NK-92 (cell line): ENCODE measurements around the gene BST2.
"Not testable (repeated sequence)": the region's sequence is repeated elsewhere in the genome, so short reads cannot be mapped to it uniquely, and the experiment has no call there.

Experiments used
- DNase-seq: peaks from one replicate; lab custom pipeline; 2025; ENCODE audit not compliant: unreplicated experiment; lab: John Stamatoyannopoulos, UW

The BST2 gene

DNA sequence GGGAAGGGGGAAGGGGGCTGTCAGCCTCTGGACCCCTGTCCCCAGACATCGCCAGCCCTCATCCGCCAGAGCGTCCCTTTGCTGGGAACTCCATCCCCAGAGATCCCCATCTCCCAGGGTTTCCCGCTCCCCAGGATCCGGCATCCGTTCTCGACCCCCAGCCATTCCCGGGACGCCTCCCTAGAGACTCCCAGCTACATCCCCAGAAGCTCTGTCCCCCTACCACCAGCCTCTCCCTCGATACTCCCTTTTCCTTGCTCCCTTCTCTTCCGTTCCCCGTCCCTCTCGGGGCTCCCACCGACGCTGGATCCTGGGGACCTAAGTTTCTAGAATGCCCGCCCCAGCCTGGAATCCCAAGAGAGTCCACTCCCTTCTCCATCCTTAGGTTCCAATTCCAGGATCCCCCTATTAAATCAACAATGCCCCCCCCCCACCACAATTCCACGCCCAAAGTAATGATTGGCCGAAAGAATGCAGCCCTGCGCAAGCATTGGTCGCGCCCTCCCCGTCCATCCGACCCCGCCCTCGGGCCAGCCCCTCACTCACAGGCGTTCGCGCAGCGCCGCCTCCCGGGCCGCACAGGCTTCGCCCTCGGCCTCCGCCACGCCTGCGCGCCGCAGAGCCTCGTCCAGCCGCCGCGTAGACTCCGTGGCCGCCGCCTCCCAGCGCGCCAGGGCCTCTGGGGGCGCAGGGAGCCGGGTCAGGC lies 14.6 kb downstream of the BST2 start:
- no peak for DNase-seq

DNA sequence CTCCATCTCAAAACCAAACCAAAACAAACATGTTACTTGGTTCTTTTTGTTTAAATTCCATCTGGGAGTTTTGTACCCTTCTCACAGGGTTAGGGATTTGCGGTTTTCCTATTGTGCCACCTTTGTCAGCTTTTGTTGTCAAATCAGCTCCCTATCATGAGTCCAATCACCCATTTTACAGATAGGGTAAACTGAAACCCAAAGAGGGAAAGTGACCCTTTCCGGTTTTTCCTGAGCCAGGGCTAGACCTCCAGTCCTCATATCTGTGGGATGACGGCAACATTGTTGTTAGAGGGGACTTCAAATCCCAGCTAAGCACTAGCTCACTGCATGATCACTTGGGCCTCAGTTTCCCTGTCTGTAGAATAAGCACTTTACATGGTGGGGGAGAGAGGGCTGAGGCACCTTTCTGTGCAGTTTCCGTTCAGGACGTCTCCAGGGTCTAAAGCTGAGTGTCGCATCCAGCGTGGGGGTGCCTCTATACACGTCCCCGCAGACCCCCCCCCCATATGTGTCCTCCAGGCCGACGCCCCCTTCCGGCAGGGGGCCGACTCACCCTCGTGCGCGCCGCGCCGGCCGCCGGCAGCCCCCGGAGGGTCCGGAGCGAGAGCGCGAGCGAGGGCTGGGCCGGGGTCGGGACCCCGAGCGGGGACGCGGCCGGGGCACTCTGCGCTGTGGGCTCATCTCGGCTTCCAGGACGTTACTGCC lies 15.3 kb downstream of the BST2 start:
- DNase-seq = no peak

DNA sequence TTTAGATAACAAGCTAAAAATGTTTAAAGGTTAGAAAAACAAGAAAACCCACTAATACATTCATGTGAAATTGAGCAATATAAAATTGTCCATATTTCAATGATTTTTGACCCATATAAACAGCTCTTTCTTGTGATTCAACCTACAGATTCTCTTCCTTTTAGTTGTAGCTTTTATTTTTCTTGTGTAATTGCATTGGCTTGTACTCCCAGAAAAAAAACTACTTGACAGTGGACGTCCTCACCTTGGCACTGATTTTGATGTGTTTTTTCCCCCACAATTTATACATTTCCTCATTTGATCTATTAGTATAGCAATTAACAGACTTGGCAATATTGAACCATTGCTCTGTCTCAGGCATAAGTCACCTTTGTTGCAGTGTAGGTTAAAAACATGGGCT lies 16.1 kb downstream of the BST2 start:
- no peak for DNase-seq

DNA sequence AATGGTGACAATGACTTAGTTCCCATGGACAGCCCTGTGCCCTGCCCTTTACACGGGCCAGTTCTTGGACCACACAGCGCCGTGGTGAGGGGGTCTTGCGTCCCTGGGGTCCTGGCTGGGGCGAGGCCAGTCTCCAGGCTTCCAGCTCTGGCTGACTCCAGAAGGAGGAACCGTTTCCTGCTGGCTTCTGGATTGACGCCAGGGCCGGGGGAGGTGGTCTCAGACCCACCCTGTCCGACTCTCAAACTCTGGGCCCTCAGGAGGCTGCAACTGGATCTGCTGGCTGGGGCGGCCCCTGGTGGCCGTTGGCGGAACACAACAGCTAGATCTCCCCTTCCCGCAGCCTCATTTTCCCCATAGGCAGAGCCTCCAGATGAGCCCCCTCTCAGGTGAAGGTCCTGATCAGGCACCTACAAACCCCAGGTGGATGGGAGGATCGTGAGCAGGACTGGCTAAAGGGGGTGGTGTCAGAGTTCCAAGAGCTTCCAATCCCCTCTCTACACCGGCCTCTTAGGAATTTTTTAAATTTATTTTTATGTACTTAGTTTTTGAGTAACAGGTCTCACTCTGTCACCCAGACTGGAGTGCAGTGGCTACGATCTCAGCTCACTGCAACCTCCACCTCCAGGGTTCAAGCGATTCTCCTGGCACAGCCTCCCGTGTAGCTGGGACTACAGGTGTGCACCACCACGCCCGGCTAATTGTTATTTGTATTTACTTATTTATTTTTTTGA lies 19.4 kb downstream of the BST2 start:
- no peak for DNase-seq

DNA sequence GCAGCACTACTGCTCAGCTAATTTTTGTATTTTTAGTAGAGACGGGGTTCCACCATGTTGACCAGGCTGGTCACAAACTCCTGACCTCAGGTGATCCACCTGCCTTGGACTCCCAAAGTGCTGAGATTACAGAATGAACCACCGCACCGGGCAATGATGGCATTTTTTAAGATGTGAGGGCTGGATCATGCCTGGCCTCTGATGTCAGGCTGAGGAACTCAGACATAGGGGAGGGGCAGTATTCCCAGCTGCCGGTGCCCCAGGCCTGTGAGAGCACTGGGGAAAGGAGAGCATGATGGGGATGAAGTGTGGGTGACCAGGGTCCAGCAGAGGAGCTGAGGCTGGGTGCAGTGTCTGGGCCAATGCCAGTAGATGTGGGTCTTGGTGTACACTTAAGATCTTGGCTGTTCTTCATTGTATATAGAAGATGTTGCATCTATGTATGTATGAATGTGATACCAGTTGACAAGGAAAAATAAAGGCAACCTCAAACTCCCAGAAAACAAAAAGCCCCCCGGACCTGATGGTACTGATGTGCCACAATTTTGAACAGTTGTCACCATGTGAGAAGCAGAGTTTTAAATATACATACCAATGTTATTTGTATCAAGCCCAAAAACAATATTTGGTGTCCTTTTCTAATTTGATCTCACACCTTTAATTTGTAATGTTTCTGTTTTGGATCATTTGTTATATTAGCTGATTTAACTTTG lies 24.8 kb downstream of the BST2 start:
- no peak for DNase-seq

DNA sequence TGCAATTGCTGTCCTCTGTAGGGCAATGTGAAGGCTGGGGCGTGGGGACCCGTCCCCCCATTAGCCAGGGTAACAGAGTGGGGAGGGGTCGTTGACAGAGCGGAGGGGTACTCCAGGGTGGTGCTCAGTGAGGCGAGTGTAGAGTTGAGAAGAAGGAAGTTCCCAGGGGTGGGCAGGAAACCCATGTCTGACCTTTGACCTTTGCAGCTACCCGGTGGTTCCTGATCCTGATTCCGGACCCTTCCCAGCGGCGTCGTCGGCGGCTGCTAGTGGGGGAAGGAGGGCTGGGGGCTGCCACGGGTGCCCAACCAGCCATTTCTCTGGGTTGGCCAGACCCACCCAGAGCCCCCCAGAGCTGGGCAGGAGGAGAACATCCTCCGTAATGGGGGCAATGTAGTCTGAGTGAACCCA lies 26.2 kb downstream of the BST2 start:
- no peak for DNase-seq

DNA sequence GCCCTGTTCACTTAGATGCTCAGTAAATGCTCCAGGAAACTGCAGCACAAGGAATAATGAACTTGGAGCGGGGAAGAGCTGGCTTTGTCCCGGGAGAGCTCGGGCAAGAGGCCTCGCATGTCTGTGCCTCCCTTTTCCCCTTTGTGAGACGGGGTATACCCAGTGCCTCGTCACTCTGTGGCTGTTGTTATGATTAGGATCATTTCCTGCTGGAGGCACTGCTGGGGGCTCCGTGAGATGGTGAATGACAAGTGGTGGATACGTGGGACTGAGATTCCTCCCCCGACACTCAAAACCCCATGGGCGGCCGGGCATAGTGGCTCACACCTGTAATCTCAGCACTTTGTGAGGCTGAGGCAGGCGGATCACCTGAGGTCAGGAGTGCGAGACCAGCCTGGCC lies 27.2 kb downstream of the BST2 start:
- no peak for DNase-seq

DNA sequence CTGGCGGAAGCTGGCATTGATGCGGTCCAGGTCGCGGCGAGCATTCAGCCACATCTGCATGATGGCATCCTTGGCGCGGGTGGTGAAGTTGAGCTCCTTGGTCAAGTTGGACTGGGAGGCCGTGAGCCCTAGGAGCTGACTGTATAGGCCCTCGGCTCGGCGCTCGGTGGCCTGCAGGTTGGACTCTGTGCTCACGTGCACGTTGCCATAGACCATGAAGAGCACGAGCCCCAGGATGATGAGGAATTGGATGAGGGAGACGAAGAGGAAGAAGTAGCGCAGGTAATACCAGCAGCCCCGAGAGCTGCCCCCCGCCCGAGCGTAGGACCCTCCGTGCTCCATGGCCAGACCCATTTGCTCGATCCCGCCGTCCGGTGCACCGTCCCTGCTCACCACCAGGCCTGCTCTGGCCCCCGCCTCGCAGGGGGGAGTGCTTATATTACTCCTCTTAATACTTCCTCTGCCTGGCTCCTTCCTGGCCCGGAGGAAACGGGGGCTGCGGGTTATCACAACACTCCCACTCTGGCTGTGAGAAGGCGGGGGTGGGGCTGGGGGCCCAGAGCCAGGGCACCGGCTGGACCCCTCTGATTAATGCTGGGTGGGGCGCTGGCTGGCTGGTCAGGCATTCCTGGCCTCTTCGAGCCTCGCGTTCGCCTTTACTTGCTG lies 28.4 kb downstream of the BST2 start, which contains the start of gene PLVAP:
Gene PLVAP (minus strand): TSS at position 408 of the 666 bp plus-strand sequence. CDS start 54 bp downstream, at position 354.
- DNase-seq = no peak

DNA sequence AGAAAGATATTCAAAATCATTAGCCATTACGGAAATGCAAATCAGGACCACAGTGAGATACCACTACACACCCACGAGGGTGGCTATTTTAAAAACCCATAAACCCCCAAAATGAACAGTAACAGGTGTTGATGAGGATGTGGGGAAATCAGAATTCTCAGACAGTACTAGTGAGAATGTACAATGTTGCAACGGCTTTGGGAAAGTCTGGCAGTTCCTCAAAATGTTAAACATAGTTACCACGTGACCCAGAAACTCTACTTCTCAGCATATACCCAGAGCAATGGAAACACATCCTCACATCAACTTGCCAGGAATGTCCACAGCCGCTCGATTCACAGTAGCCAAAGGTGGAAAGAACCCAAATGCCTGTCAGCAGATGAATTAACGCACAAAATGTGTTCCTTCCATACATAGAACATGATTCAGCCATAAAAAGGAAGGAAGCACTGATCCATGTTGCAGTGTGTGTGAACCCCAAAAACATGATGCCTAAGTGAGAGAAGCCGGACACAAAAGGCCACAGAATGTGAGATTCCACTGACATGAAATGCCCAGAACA lies 35.3 kb downstream of the BST2 start:
- DNase-seq = no peak

DNA sequence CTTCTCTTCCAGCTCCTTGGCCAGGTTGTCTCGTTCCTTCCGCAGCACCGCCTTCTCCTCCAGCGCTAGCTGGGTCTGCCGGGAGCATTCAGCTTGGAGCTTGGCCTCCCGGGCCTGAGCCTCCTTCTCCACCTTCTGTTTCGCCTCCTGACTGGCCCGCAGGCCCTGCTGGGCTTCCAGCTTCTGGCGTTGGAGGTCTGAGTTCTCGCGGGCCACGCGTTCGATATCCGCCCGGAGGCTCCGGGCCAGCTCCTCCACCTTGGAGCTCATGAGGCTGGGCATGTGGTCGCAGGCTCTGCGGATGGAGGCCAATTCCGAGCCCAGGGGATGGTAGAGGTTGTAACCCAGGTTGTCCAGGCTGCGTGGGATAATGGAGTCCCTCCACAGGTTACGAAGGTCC lies 40.1 kb downstream of the BST2 start:
- no peak for DNase-seq

DNA sequence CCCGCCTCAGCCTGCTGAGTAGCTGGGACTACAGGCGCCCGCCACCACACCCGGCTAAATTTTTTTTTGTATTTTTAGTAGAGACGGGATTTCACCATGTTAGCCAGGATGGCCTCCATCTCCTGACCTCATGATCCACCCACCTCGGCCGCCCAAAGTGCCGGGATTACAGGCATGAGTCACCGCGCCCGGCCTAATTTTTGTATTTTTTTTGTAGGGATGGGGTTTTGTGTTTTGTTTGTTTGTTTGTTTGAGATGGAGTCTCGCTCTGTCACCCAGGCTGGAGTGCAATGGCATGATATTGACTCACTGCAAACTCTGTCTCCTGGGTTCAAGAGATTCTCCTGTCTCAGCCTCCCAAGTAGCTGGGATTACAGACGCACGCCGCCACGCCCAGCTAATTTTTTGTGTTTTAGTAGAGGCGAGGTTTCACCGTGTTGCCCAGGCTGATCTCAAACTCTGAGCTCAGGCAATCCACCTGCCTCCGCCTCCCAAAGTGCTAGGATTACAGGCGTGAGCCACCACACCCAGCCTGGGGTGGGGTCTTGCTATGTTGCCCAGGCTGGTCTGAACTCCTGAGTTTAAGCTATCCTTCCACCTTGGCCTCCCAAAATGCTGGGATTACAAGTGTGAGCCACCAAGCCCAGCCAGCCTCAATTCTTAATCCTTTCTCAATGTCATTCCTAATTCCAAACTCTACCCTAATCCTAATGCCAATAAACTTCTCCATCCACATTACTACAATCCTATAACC lies 41.4 kb downstream of the BST2 start:
- DNase-seq = not testable (repeated sequence)

DNA sequence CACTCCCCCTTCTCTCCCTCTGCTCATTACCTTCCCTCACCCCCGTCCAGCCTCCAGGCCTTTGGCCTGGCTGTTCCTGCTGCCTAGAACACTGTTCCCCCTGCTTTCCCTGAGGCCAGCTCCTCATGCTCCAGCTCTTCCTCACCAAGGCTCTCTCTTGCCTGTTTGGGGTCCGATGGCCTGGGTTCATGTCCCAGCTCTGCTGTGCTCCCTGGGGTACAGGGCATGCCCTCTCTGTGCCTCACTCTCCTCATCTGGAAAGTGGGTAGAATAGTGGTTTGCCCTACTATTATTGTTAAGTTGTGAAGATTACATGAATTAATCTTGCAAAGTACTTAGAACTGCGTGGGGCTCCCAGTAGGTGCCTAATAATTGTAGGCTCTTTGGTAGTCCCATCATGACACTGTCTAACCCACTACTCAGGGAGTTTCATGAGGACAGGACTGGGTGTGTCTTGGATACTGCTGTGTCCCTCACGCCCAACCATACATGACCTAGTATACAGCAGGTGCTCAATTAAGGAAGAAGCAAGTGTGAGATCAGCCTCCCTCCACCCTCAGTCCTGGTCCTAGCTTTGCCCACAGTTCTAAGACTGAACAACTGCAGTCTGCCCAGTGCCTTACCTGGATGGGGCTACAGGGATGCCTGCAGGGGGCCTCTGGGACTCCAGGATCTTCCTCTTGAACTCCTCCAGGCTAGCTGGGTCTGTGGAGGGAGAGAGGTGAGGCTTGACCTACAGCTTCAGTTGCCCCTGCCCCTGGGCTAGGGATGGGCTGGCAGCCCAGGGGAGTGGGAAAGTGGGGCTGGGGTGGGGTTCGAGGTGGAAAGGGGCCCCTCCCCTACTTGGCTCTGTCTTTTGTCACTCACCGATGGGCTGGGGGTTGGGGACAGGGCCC lies 45.3 kb downstream of the BST2 start:
- no peak for DNase-seq

DNA sequence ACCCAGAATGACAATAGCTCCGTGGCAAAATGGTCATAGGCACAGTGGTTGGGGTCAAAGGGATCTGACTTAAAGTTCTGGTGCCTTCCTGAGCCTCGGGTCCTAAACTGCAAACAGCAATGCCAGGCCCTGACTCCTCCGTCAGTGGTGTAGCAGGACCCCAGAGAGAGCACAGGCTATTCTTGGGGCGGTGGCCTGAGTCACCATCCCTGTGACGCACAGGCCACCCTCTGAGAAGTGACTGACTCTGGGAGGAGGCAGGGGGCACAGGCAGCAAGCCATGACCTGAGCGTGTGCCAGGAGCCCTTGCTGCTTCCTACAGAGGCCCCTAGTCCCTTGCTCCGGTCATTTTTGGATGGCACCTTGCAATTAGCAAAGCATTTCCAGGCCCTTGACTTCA lies 47.0 kb downstream of the BST2 start:
- no peak for DNase-seq

DNA sequence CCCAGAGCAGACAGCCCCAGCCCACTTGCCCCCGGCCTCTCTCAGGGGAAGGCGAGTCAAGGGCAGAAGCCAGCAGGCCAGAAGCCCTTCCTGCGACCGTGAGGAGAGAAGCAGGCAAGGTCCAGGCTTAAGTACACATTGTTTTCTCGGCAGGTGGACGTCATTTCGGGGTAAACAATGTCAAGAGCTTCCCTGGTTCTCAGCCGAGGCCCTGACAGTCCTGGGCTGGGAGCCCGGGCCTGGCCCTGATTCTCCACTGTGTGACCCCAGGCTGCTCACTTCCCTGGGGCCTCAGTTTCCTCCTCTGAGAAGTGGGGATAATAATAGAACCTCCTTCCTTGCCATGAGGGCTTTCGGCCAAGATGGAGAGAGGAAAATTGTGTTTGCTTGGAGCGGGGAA lies 47.7 kb downstream of the BST2 start:
- no peak for DNase-seq

DNA sequence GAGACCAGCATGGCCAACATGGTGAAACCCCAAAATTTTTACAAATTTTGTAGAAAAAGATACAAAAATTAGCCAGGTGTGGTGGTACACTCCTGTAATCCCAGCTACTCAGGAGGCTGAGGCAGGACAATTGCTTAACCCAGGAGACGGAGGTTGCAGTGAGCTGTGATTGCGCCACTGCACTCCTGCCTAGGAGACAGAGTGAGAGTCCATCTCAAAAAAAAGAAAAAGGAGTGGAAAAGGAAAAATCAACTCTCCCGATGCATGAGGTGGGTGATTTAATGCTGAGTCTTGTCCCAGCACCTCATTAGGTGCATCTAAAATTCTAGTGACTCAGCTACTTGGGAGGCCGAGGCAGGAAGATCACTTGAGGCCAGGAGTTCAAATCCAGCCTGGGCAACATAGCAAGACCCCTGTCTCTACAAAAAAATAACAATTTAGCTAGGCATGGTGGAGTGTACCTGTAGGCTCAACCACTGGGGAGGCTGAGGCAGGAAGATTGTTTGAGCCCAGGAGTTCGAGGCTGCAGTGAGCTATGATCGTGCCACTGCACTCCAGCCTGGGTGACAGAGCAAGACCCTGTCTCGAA lies 48.3 kb downstream of the BST2 start:
- no peak for DNase-seq

DNA sequence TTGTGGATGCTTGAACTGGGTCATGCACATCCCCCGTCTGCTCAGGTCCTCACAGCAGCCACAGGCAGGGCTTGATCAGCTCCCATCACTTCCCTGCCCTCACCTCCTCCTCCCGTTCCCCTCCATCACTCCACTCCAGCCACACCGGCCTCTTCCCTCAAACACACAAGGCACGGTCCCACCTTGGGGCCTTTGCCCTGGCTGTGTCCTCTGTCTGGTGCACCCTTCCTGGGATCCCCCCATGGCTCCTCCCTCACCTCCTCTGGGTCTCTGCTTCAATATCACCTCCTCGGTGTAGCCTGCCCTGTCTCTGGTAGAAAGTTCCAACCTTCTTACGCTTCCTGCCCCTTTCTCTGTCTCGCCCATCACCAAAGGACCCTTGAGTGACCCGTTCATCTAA lies 52.0 kb downstream of the BST2 start:
- no peak for DNase-seq
